ENCODE measurements around the gene PYDC1. TPM values are rescaled to one million over a fixed set of nuclear protein-coding genes. Genes with fewer than 3 reads are reported as not detected.

PYDC1 gene
- not detected in 2 replicates for total RNA-seq

DNA sequence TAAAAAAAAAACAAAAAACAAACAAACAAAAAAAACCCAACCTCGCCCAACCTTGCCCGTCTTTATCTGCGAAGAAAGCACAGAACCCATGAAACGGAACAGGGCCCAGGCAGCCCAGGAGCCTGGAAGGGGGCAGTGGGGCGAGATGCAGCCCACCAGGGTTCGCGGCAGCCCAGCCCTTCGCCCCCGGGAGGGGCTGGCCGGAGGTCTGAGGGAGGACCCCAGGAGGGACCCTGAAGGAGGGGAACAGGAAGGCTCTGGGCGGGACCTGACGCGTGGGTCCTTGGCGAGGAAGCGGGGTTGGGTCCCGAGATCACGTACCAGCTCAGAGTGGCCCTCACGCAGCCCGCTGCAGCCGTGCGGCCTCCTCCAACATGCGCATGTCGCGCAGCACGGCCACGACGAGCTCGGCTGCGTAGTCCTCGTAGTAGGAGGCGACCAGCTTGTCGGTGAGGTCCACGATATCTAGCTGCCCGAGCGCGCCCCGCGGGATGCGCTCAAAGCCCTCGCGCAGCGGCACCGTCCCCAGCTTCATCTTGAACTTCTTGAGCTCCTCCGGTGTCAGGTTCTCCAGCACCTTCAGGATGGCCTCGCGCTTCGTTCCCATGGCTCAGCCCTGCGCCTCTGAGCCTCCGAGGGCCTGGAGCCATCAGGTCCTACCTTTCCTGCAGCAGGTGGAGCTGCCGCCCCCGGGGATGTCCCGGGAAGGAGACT is at the start of gene PYDC1:
PYDC1 (minus strand) TSS at position 714 of the 714 bp plus-strand sequence; CDS start at position 607, 107 bp downstream.

GRCh38 chr16:31213877-31214707 is 2.8 kb downstream of the PYDC1 start, which contains the start of gene TRIM72:
TSS of gene TRIM72 (plus strand) at chr16:31214119. CDS start at chr16:31214739, 620 bp downstream.

GRCh38 chr16:31202414-31203375 is 14.2 kb downstream of the PYDC1 start, which contains the start of gene PYCARD:
TSS of gene PYCARD (minus strand) at chr16:31202760. CDS start at chr16:31202690, 70 bp downstream.

GRCh38 chr16:31179747-31180459 is 37.0 kb downstream of the PYDC1 start, which contains the start of gene FUS:
TSS of gene FUS (plus strand) at chr16:31180139. CDS start at chr16:31180215, 76 bp downstream.

Small RNAs within 50 kb of the gene (small RNA-seq; reads per million reads assigned to genes)
- not detected for gene NDUFA3P6

Other genes starting within 250 kb of the PYDC1 start
- gene HSD3B7, start 231.9 kb downstream of the PYDC1 start, total RNA-seq = 100 and 164 TPM in 2 replicates
- 0.98 and 1.1 TPM in 2 replicates for gene STX1B, start 206.5 kb downstream of the PYDC1 start, total RNA-seq
- gene STX4, start 183.6 kb downstream of the PYDC1 start, total RNA-seq = 21.7 and 23.3 TPM in 2 replicates
- 11.4 and 15.2 TPM in 2 replicates for gene ZNF668, start 142.9 kb downstream of the PYDC1 start, total RNA-seq
- 14.0 and 18.6 TPM in 2 replicates for gene ZNF646, start 142.7 kb downstream of the PYDC1 start, total RNA-seq
- gene PRSS53, start 128.2 kb downstream of the PYDC1 start, total RNA-seq = 1.5 and 3.3 TPM in 2 replicates
- 64.7 and 133 TPM in 2 replicates for gene VKORC1, start 122.3 kb downstream of the PYDC1 start, total RNA-seq
- gene BCKDK, start 108.7 kb downstream of the PYDC1 start, total RNA-seq = 40.3 and 44.1 TPM in 2 replicates
- 29.5 and 30.5 TPM in 2 replicates for gene KAT8, start 99.5 kb downstream of the PYDC1 start, total RNA-seq
- gene PRSS8, start 81.4 kb downstream of the PYDC1 start, total RNA-seq = not detected in 2 replicates
- gene PRSS36, start 67.1 kb downstream of the PYDC1 start, total RNA-seq = 0.20 and 0.37 TPM in 2 replicates
- gene FUS, start 37.0 kb downstream of the PYDC1 start, total RNA-seq = 37.5 and 54.9 TPM in 2 replicates
- gene PYCARD, start 14.4 kb downstream of the PYDC1 start, total RNA-seq = 49.1 and 77.5 TPM in 2 replicates
- gene TRIM72, start 3.0 kb downstream of the PYDC1 start, total RNA-seq = under 0.01 TPM in 1 of 2 replicates, not detected in the other
- not detected in 2 replicates for gene ITGAM, start 42.8 kb upstream of the PYDC1 start, total RNA-seq
- 1.8 and 4.1 TPM in 2 replicates for gene ITGAX, start 138.0 kb upstream of the PYDC1 start, total RNA-seq
- under 0.01 TPM in 1 of 2 replicates, not detected in the other for gene ITGAD, start 176.2 kb upstream of the PYDC1 start, total RNA-seq
- not detected in 2 replicates for gene COX6A2, start 211.2 kb upstream of the PYDC1 start, total RNA-seq
- 0.37 and 0.39 TPM in 2 replicates for gene ZNF843, start 225.7 kb upstream of the PYDC1 start, total RNA-seq
- gene ARMC5, start 242.4 kb upstream of the PYDC1 start, total RNA-seq = 8.1 and 9.0 TPM in 2 replicates